ENCODE measurements around the gene TMEM89. TPM values are rescaled to one million over a fixed set of nuclear protein-coding genes. Genes with fewer than 3 reads are reported as not detected.

TMEM89 gene
- total RNA-seq, 1 donor from 2014 or later, result 0.51 TPM

- TF ChIP-seq CTCF (conservative IDR thresholded peaks at IDR 0.05), result no peak
- peaks cover 2% of the 10 kb centered on the region for H3K27me3 Mint-ChIP-seq (ENCODE audit: low read depth)
- no peak overlapping the region for H3K27ac Mint-ChIP-seq (ENCODE audit: unreplicated experiment)
- DNase-seq (ENCODE audit: low read depth, low spot score), result no peak
- H3K4me3 Mint-ChIP-seq, result no peak overlapping the region
- H3K4me1 Mint-ChIP-seq, result peaks cover 8% of the 10 kb centered on the region
- no peaks in the 10 kb centered on the region for H3K36me3 Mint-ChIP-seq (ENCODE audit: low read depth)
- H3K9me3 Mint-ChIP-seq, result no peaks in the 10 kb centered on the region
These were observed 30.1 kb downstream of the TMEM89 start for GRCh38 chr3:48591436-48591835.

GRCh38 chr3:48588230-48588629, 33.3 kb downstream of the TMEM89 start:
- no peaks in the 10 kb centered on the region for H3K9me3 Mint-ChIP-seq
- no peak overlapping the region for H3K4me3 Mint-ChIP-seq
- H3K27me3 Mint-ChIP-seq (ENCODE audit: low read depth), result peaks cover 2% of the 10 kb centered on the region
- no peaks in the 10 kb centered on the region for H3K4me1 Mint-ChIP-seq
- no peak for TF ChIP-seq CTCF (conservative IDR thresholded peaks at IDR 0.05)
- no peak overlapping the region for H3K27ac Mint-ChIP-seq (ENCODE audit: unreplicated experiment)
- H3K36me3 Mint-ChIP-seq (ENCODE audit: low read depth), result no peaks in the 10 kb centered on the region
- DNase-seq (ENCODE audit: low read depth, low spot score), result no peak

- no peak for DNase-seq (ENCODE audit: low read depth, low spot score)
- H3K36me3 Mint-ChIP-seq (ENCODE audit: low read depth), result no peaks in the 10 kb centered on the region
- H3K27ac Mint-ChIP-seq (ENCODE audit: unreplicated experiment), result no peak overlapping the region
- no peak for TF ChIP-seq CTCF (conservative IDR thresholded peaks at IDR 0.05)
- peaks cover under 1% of the 10 kb centered on the region for H3K27me3 Mint-ChIP-seq (ENCODE audit: low read depth)
- no peak overlapping the region for H3K4me3 Mint-ChIP-seq
- no peaks in the 10 kb centered on the region for H3K4me1 Mint-ChIP-seq
- no peaks in the 10 kb centered on the region for H3K9me3 Mint-ChIP-seq
These were observed 33.9 kb downstream of the TMEM89 start for GRCh38 chr3:48587686-48588085.

GRCh38 chr3:48585411-48585810, 36.2 kb downstream of the TMEM89 start:
- Mint-ChIP-seq H3K36me3 (ENCODE audit: low read depth) (no peaks in the 10 kb centered on the region), H3K27ac (ENCODE audit: unreplicated experiment) (no peak overlapping the region), H3K9me3 (no peaks in the 10 kb centered on the region), H3K4me1 (no peaks in the 10 kb centered on the region), H3K27me3 (ENCODE audit: low read depth) (no peaks in the 10 kb centered on the region), H3K4me3 (no peak overlapping the region)
- no peak for DNase-seq (ENCODE audit: low read depth, low spot score)
- no peak for TF ChIP-seq CTCF (conservative IDR thresholded peaks at IDR 0.05)

- no peaks in the 10 kb centered on the region for H3K9me3 Mint-ChIP-seq
- TF ChIP-seq CTCF (conservative IDR thresholded peaks at IDR 0.05), result no peak
- H3K27me3 Mint-ChIP-seq (ENCODE audit: low read depth), result no peaks in the 10 kb centered on the region
- DNase-seq (ENCODE audit: low read depth, low spot score), result no peak
- no peaks in the 10 kb centered on the region for H3K4me1 Mint-ChIP-seq
- no peak overlapping the region for H3K4me3 Mint-ChIP-seq
- no peak overlapping the region for H3K27ac Mint-ChIP-seq (ENCODE audit: unreplicated experiment)
- H3K36me3 Mint-ChIP-seq (ENCODE audit: low read depth), result no peaks in the 10 kb centered on the region
These were observed 36.7 kb downstream of the TMEM89 start for GRCh38 chr3:48584836-48585235.
